Activated naive CD8-positive, alpha-beta T cell treated with anti-CD3 and anti-CD28 coated beads, Interleukin-2, amount 50 U/mL, for 24 hours (primary cell): ENCODE data around the gene PRF1.
A peak's percentile ranks its signal among the peaks of the same experiment; 100 is the strongest.
"Not testable (repeated sequence)": the region's sequence is repeated elsewhere in the genome, so short reads cannot be mapped to it uniquely, and the experiment has no call there.

Source experiments
- ATAC-seq: fragments of 150-1000 bp; cut with Tn5 transposase; one replicate; pipeline ENCODE4 v1.10.0; 2021
- DNase-seq: peaks from one replicate; pipeline ENCODE4 v3.0.0; 2021
- H3K27ac Mint-ChIP-seq: one replicate; pipeline ENCODE4 v1.8.0; 2021; ENCODE audit warnings: mild to moderate bottlenecking, mixed read lengths
- H3K27me3 Mint-ChIP-seq: one replicate; pipeline ENCODE4 v1.8.0; 2021; ENCODE audit warnings: mixed read lengths
- H3K36me3 Mint-ChIP-seq: one replicate; pipeline ENCODE4 v1.8.0; 2021; ENCODE audit warnings: low read depth, mixed read lengths
- H3K4me1 Mint-ChIP-seq: one replicate; pipeline ENCODE4 v1.8.0; 2021; ENCODE audit warnings: mixed read lengths
- H3K4me3 Mint-ChIP-seq: one replicate; pipeline ENCODE4 v1.8.0; 2021; ENCODE audit warnings: mild to moderate bottlenecking, moderate library complexity, mixed read lengths
- H3K9me3 Mint-ChIP-seq: one replicate; pipeline ENCODE4 v1.8.0; 2021; ENCODE audit warnings: mixed read lengths

Gene PRF1

DNA sequence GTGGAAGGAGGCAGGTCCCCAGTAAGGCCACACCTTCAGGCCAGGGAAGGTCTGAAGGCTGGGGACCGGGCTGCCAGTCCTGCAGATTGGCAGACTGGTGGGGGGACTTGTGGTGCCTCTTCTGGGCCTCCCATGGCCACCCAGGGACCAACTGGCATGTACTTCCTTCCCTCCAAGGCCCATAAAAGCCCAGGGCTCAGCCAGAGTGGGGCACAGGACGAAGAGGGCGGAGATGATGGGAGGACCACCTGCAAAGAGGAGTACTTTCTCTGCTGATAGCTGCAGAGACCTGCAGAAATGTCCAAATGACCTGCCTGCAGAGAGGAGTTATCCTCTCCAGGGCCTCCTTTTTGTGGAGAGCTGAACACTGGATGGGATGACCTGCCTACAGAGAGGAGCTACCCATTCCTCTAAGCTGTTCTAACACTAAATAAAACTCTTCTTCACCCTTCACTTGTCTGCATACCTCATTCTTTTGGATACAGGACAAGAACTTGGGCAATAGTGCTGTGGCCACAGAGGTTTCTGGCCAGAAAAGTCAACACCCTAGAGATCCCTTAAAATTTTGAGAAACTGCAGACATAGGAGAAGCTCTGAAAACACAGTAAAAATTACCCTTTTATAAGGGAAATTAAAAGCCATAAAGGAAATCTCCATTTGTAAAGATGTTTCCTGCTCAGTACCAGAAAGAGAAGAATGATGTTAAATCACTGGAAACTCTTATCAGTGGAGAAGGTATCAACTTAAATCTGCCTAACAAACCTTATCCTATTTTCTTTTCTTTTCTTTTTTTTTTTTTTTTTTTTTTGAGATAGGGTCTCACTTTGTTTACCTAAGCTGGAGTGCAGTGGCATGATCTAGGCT is 20.7 kb upstream of the PRF1 start:
- Mint-ChIP-seq H3K9me3 (peaks cover 13% of the 10 kb centered on the region), H3K4me1 (peaks cover 12% of the 10 kb centered on the region), H3K27me3 (no peaks in the 10 kb centered on the region), H3K4me3 (no peak overlapping the region), H3K36me3 (peaks cover 4% of the 10 kb centered on the region), H3K27ac (no peak overlapping the region)
- DNase-seq (no peak), ATAC-seq (no peak)

DNA sequence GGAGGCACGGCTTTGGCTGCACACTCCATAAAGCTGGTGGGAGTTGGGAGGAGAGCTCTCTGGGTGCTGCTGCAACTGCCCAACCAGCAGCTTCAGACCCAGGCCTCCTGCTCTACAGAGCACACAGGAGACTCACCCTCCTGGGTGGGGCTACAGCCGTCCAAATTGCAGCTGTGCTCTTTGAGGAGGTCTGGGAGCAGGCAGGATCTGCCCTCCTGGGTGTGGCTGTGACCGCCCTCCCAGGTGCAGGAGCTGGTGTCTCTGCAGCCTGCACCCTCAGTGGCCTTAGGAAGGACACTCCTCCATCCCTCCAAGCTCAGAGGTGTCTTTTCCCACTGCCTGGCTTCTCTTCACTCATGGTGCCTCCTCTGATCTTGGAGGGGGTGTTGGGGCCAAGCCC is 20.0 kb upstream of the PRF1 start:
- Mint-ChIP-seq H3K4me1 (peaks cover 19% of the 10 kb centered on the region), H3K4me3 (no peak overlapping the region), H3K27me3 (no peaks in the 10 kb centered on the region), H3K9me3 (peaks cover 13% of the 10 kb centered on the region), H3K36me3 (peaks cover 4% of the 10 kb centered on the region), H3K27ac (no peak overlapping the region)
- no peak for ATAC-seq
- DNase-seq = no peak

DNA sequence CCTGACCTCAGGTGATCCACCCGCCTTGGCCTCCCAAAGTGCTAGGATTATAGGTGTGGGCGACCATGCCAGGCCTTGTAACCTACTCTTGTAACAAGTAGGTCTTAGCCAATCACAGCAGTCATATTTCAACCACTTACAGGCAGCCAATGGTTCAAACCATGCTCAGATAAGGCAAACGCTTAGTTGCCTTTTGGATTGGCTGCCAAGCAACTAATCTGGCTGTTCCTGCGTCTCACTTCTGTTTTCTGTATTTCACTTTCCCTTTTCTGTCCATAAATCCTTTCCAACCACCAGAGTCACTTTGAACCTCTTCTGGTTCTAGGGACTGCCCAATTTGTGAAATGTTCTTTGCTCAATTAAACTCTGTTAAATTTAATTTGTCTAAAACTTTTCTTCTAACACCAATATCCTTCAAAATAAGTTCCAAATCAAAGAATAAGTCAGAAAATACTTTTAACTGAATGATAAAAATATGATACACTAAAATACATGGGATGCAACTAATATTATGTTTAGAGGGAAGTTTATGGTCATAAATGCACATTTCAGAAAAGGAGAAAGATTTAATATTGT is 19.1 kb upstream of the PRF1 start:
- H3K9me3 Mint-ChIP-seq = peaks cover 11% of the 10 kb centered on the region
- H3K36me3 Mint-ChIP-seq = peaks cover 4% of the 10 kb centered on the region
- peaks cover 29% of the 10 kb centered on the region for H3K4me1 Mint-ChIP-seq
- no peak for DNase-seq
- H3K27ac Mint-ChIP-seq = no peak overlapping the region
- H3K27me3 Mint-ChIP-seq = peaks cover under 1% of the 10 kb centered on the region
- no peak for ATAC-seq
- no peak overlapping the region for H3K4me3 Mint-ChIP-seq

DNA sequence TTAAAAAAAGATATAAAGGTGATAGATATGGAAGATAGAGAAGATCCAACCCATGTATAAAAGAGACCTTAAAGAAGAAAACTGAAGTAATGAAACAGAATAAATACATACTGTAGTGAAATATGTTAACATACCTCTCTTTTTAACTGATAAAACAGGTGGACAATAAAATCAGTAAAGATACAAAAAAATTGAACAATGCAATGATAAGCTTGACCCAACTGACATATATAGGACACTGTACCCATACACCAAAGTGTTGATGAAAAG is 17.4 kb upstream of the PRF1 start:
- peaks cover 2% of the 10 kb centered on the region for H3K27me3 Mint-ChIP-seq
- peaks cover 44% of the 10 kb centered on the region for H3K4me1 Mint-ChIP-seq
- ATAC-seq (no peak), DNase-seq (no peak)
- H3K36me3 Mint-ChIP-seq = peaks cover 4% of the 10 kb centered on the region
- H3K27ac Mint-ChIP-seq = no peak overlapping the region
- peaks cover 9% of the 10 kb centered on the region for H3K9me3 Mint-ChIP-seq
- H3K4me3 Mint-ChIP-seq = no peak overlapping the region

DNA sequence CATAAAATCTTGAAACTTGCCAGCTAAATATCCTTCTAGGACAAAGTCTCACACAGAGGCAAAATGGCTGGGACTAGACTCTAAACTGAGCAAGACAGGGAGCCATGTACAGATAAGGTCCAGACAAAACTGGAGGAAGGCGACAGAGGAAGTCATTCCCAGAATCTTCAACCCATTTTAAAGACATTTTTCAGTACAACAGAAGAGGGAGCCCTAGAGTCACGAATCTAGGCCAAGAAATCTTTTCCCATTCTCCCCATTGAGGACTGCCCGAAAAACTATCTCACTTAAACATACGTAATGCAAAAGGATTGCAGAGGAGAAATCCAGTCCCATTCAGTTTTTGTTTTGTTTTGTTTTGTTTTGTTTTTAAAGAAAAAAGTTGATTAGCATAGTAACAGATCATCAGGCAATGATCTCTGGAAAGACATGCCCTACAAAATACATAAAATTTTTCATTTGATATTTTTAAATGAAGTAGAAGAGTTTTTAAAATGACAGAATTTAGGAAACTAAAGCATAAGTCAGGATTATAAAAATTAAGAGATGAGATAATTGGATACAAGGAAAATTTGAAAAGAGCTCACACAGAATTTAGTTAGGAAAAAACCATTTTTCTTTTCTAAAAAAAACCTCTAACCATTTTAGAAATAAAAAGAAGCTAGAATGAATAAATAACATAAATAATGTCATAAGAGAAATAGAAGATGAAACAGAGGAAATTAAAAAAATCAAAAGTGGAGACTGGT is 16.9 kb upstream of the PRF1 start:
- peaks cover 49% of the 10 kb centered on the region for H3K4me1 Mint-ChIP-seq
- no peak for ATAC-seq
- peaks cover 4% of the 10 kb centered on the region for H3K36me3 Mint-ChIP-seq
- DNase-seq = no peak
- peaks cover 9% of the 10 kb centered on the region for H3K9me3 Mint-ChIP-seq
- peak overlapping the region; percentile 91 for H3K27ac Mint-ChIP-seq
- H3K4me3 Mint-ChIP-seq = no peak overlapping the region
- peaks cover 2% of the 10 kb centered on the region for H3K27me3 Mint-ChIP-seq

DNA sequence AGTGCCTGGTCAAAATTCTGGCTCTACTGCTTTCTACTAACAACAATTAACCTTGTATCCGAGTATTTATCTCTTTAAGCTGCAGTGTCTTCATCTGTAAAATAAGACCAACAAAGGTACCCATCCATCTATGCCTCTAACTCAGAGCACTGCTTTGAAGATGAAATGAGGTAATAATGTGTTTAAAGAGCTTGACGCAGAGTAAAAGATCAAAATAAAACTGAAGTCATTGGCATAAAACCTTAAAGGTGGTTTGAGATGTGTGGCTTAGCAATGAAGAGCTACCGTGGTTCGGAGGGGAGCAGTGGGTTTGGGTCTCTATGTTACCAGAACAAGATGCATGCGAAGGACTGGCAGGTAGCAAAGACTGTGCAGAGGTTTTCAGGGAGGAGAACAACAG is 16.1 kb upstream of the PRF1 start:
- H3K27ac Mint-ChIP-seq = peak overlapping the region; percentile 91
- DNase-seq (no peak), ATAC-seq (no peak)
- H3K27me3 Mint-ChIP-seq = peaks cover 2% of the 10 kb centered on the region
- peaks cover 57% of the 10 kb centered on the region for H3K4me1 Mint-ChIP-seq
- no peak overlapping the region for H3K4me3 Mint-ChIP-seq
- H3K9me3 Mint-ChIP-seq = peaks cover 9% of the 10 kb centered on the region
- peaks cover 4% of the 10 kb centered on the region for H3K36me3 Mint-ChIP-seq

DNA sequence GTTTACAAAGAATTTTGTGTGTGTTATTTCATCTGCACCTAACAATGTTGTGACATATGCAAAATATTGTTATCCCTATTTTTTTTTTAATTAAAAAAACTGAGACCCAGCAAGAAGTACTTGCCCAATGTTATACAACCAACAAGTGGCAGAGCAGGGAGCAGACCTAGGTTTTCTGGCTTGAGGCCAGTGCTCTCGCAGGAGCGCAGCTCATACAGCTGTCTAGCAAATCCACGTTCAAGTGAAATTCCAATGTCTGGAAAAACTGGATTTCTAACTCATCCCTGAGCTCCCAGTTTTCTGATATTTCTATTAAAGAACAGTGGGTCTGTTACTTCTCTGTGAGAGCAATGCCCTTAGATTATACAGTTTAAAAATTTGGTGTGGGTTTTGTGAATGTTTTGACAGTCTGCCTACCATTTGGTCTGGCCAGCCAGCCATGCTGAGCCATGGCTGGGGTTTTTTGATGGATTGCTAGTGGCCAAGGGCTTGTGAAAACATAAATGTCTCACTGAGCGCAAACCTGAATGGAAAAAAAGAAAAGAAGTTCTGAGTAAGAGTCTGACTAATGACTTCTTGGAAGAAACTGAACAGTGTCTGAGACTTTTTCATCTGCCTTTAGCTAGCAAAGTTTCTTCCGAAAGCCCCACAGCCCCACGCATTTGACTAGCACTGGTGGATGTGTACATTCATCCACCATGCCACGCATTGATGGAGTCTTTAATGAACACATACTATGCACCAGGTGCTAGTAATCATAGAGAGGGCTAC is 15.4 kb upstream of the PRF1 start:
- DNase-seq (peak; percentile 42), ATAC-seq (peak; percentile 84)
- Mint-ChIP-seq H3K36me3 (peaks cover 4% of the 10 kb centered on the region), H3K4me1 (peaks cover 57% of the 10 kb centered on the region), H3K27ac (peak overlapping the region; percentile 91), H3K27me3 (peaks cover 2% of the 10 kb centered on the region), H3K9me3 (peaks cover 9% of the 10 kb centered on the region), H3K4me3 (peak overlapping the region; percentile 41)

DNA sequence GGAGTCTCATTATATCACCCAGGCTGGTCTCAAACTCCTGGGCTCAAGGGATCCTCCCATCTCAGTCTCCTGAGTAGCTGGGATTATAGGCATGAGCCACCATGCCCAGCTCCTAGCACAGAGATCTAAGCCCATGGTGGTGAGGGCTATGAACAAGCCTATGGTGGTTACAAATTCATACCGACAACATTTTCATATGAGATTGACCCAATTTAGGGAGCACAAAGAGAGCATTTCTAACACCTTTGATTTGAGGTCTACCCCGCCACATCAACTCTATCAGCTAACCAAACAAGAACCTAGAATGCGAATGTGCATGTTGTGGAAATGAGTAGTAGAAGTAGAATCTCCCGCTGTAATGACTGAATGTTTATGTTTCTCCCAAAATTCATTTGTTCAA is 14.2 kb upstream of the PRF1 start:
- H3K27ac Mint-ChIP-seq = peak overlapping the region; percentile 91
- no peak for DNase-seq

DNA sequence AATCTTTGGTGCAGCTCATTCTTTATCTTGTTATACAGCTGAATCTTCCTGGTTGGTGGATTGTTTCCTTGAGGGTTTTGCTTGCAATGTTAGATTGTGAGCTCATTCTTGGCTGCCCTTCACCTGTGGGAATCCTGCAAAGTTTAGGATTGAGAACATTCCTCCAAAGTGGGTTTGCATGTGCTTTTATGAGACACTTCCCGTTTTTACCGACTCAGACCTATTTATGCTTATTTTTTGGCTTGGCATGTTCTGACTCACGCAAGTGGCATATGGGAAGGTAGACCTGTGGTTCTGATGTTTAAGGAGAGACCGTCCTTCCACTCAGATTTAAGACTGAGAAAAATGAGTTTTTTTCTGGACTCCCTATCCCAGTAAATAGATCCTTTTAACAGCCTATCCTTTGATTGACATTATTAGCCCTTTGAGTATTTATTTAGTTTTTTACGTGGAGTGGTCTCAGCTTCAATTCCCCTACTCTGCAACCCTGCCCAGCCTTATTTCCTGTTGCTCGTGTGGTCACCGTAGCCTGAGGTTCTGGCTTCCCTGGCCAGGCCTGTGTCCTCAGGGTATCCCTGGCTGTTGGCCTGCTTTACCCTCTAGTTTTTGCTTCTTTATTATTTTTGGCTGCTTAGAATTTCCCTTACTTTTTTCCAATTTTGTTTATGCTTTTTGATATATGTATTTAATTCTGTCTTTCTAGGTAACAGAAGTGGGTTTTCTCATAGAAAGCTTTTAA is 13.4 kb upstream of the PRF1 start:
- Mint-ChIP-seq H3K27me3 (peaks cover 2% of the 10 kb centered on the region), H3K36me3 (peaks cover 4% of the 10 kb centered on the region), H3K27ac (peak overlapping the region; percentile 91), H3K4me1 (peaks cover 63% of the 10 kb centered on the region), H3K9me3 (peaks cover 9% of the 10 kb centered on the region), H3K4me3 (no peak overlapping the region)
- DNase-seq (no peak), ATAC-seq (no peak)

More for the DNA sequence above, 14.2 kb upstream of the PRF1 start:
- Mint-ChIP-seq H3K36me3 (peaks cover 4% of the 10 kb centered on the region), H3K4me3 (no peak overlapping the region), H3K9me3 (peaks cover 9% of the 10 kb centered on the region), H3K4me1 (peaks cover 61% of the 10 kb centered on the region), H3K27me3 (peaks cover 2% of the 10 kb centered on the region)
- ATAC-seq = peak; percentile 44

DNA sequence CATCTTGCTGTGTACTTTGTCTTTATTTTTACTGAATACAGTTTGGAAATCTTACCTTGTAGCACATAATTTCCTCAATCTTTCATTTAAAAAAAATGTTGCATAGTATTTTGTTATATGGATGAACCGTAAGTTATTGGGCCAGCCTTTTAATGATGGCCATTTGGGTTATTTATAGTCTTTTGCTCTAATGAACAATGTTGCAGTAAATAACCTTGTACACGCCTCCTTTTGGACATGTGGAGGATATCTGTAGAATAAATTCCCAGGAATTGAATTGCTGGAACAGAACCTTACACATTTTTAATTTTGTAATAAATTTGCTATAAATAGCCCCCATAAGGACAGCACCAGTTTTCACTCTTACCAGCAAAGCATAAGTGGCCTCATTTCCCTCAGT is 12.7 kb upstream of the PRF1 start:
- no peak overlapping the region for H3K27ac Mint-ChIP-seq
- peaks cover 4% of the 10 kb centered on the region for H3K36me3 Mint-ChIP-seq
- DNase-seq (no peak), ATAC-seq (no peak)
- H3K4me1 Mint-ChIP-seq = peaks cover 71% of the 10 kb centered on the region
- no peak overlapping the region for H3K4me3 Mint-ChIP-seq
- peaks cover 5% of the 10 kb centered on the region for H3K9me3 Mint-ChIP-seq
- H3K27me3 Mint-ChIP-seq = peaks cover 2% of the 10 kb centered on the region

DNA sequence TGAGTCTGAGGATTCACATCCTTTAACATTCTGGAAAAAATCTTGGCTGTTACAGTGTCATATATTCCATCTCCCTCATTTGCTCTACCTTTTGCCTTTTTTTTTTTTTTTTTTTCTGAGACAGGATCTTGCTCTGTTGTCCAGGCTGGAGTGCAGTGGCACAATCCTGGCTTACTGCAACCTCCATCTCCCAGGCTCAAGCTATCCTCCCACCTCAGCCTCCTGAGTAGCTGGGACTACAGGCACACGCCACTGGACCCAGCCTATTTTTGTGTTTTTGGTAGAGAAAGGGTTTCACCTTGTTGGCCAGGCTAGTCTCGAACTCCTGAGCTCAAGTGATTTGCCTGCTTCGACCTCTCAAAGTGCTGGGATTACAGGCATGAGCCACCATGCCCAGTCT is 11.8 kb upstream of the PRF1 start:
- H3K27me3 Mint-ChIP-seq, H3K36me3 Mint-ChIP-seq, DNase-seq, H3K9me3 Mint-ChIP-seq, H3K4me3 Mint-ChIP-seq, ATAC-seq: not testable (repeated sequence)
- Mint-ChIP-seq H3K27ac (peak overlapping the region; percentile 30), H3K4me1 (peaks cover 72% of the 10 kb centered on the region)

DNA sequence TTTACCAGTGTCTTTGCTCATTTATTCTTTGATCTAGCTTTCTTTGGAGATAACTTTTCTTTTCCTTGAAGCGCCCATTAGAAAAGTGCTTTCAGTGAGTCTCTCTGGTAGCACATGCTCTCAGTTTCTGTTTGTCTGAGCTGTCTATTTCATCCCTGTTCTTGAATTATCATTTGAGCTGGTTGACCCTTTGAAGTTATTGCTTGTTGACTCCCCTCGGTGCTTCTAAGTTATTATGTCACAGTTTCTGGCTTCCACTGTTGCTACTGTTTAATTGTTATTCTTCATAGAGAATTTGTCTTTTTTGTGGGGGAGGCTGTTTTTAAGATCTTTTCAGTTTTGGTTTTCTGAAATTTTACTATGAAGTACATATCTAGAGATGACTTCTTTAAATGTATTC is 11.4 kb upstream of the PRF1 start:
- Mint-ChIP-seq H3K4me1 (peaks cover 68% of the 10 kb centered on the region), H3K27me3 (peaks cover 2% of the 10 kb centered on the region), H3K9me3 (no peaks in the 10 kb centered on the region), H3K36me3 (no peaks in the 10 kb centered on the region), H3K27ac (peak overlapping the region; percentile 30), H3K4me3 (no peak overlapping the region)
- no peak for DNase-seq
- ATAC-seq = no peak

DNA sequence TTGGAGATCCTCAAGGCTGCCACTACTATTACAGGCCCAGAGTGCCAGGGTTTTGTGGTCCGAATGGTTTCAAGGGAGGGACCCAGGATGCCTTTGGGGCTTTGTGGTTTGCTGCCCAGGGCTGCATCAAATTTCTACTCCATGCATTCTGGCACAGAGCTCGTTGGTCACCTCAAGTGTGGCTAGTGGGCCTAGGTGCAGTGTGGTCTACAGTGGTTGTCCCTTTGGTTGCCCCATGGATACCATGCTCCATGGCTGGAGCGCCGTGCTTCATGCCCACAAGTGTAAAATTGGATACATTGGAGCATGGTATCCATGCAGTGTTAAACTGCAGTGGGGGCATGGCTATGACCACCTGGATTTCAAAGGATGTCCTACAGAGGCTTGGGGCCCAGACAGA is 5.4 kb upstream of the PRF1 start:
- Mint-ChIP-seq H3K27ac (no peak overlapping the region), H3K4me1 (peaks cover 50% of the 10 kb centered on the region), H3K4me3 (no peak overlapping the region), H3K27me3 (no peaks in the 10 kb centered on the region), H3K9me3 (peaks cover 3% of the 10 kb centered on the region), H3K36me3 (no peaks in the 10 kb centered on the region)
- ATAC-seq = no peak
- no peak for DNase-seq

DNA sequence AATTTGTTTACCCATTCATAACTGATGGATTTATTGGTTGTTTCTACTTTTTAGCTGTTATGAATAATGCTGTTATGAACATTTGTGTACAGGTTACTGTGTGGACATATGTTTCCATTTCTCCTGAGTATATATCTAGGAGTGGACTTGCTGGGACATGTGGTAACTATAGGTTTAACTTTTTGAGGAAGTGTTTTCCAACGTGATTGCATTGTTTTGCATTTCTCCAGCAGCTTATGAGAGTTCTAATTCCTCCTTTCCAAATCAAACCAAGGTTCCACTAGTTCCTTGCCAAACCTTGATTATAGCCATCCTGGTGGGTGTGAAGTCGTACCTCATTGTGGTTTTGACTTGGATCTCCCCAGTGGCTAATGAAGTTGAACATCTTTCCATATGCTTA is 2.6 kb upstream of the PRF1 start:
- H3K4me3 Mint-ChIP-seq = no peak overlapping the region
- H3K36me3 Mint-ChIP-seq = peaks cover 20% of the 10 kb centered on the region
- ATAC-seq = no peak
- peaks cover 3% of the 10 kb centered on the region for H3K9me3 Mint-ChIP-seq
- H3K4me1 Mint-ChIP-seq = peaks cover 56% of the 10 kb centered on the region
- H3K27ac Mint-ChIP-seq = no peak overlapping the region
- no peaks in the 10 kb centered on the region for H3K27me3 Mint-ChIP-seq
- DNase-seq = no peak
